ENCODE results near the gene PLXNB2.
"Not testable (repeated sequence)": the region's sequence is repeated elsewhere in the genome, so short reads cannot be mapped to it uniquely, and the experiment has no call there.

PLXNB2 gene

GRCh38 chr22:50280022-50280707, 27.3 kb downstream of the PLXNB2 start:
- no peak for DNase-seq

- no peak for DNase-seq
Measured at GRCh38 chr22:50278956-50279619, 28.4 kb downstream of the PLXNB2 start.

DNA sequence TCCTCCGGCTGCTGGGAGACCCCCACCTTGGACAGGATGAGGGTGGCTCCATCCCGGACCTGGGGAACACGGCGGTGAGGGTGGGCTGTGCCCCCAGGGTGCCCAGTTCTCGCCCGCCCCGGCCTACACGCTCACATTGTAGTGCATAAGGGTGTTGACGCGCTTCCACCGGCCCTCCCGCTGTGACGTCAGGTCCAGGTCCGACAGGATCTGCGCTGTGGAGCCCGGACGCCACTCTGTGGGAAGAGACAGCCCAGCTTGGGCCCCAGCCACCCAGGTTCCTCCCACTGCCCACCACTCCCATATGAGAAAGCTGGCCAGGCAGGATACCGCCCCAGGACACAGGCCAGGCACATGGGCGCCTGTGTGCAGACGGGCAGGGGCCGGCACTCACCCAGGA, 29.0 kb downstream of the PLXNB2 start:
- no peak for DNase-seq

DNA sequence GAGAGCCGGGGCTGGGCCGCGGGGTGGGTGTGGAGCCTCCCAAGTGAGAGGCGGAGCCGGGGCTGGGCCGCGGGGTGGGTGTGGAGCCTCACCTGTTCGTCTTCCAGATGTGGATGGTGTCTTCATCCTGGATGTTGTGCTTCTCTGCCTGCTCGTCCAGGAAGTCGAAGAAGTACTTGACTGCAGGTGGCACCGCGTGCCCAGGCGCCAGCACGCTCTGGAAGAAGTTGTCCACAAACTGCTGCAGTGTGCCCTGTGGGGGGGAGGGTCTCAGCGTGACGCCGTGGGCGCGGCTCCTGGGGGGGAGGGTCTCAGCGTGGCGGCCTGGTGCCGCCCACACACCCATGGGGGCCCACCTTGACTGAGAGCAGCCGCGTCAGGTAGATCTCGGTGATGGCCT, 29.7 kb downstream of the PLXNB2 start:
- no peak for DNase-seq

GRCh38 chr22:50276143-50276542, 31.3 kb downstream of the PLXNB2 start:
- DNase-seq = peak; percentile 74 to 93 (median 87)

- no peak for DNase-seq
Measured at GRCh38 chr22:50275181-50276055, 32.0 kb downstream of the PLXNB2 start.

DNA sequence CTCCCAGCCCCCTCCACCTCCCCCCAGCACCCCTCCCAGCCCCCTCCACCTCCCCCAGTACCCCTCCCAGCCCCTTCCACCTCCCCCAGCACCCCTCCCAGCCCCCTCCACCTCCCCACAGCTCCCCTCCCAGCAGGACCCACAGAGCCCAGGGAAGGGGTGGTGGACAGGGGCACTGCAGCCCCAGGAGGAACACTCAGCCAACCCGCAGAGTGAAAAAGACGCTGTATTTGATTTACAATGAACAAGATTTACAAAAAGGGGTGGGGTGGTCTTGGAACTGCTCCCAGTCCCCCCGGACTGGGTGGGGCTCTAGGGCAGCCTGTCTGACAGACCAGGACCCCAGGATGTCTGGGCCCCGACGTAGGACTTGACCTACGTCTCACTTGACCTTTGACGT, 32.7 kb downstream of the PLXNB2 start:
- no peak for DNase-seq

DNA sequence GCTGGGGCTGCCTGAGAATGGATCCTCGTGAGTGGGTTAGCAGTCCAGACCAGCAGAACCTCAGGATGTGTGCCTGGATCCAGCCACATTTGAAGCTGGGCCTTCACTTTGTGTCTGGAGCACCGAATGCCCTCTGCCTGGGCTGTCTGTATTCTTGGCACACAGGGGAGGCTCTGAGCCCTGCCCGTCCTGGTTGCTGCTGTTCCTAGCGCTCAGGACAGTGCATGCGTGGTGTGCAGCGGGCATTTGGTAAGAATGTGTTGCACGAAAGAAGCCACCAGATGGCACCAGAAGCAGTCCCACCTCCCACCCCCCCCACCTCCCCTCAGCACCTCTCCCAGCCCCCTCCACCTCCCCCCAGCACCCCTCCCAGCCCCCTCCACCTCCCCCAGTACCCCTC, 33.1 kb downstream of the PLXNB2 start:
- DNase-seq = peak; percentile 62 to 70 (median 66)

DNA sequence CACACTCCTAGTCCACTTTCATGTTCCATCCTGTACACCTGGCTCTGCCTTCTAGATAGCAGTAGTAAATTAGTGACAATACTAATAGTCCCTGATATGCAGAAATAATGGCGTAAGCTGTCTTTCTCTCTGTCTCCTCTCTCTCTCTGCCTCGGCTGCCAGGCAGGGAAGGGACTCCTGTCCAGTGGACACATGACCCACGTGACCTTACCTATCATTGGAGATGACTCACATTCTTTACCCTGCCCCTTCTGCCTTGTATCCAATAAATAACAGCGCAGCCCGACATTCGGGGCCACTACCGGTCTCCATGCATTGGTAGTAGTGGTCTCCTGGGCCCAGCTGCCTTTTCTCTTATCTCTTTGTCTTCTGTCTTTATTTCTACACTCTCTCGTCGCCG, 33.7 kb downstream of the PLXNB2 start:
- not testable (repeated sequence) for DNase-seq

DNA sequence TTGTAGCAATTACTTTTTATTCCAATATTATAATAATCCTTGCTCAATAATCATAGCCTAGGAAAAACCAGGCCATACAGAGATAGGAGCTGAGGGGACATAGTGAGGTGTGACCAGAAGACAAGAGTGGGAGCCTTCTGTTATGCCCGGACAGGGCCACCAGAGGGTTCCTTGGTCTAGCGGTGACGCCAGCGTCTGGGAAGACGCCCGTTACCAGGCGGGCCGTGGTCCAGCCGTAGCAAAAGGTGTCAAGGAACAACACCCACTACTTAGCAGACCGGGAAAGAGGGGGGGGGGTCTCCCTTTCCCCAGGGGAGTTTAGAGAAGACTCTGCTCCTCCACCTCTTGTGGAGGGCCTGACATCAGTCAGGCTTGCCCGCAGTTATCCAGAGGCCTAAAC, 34.1 kb downstream of the PLXNB2 start:
- not testable (repeated sequence) for DNase-seq

- DNase-seq = no peak
Measured at GRCh38 chr22:50272044-50272802, 35.2 kb downstream of the PLXNB2 start.

- DNase-seq = peak; percentile 52 to 89 (median 70)
Measured at GRCh38 chr22:50271519-50271970, 35.9 kb downstream of the PLXNB2 start.

GRCh38 chr22:50270666-50271394, 36.6 kb downstream of the PLXNB2 start:
- DNase-seq = peak; percentile 69 to 88 (median 76)

- DNase-seq = peak; percentile 73 to 91 (median 81)
Measured at GRCh38 chr22:50269970-50270665, 37.3 kb downstream of the PLXNB2 start, which contains the start of gene MAPK11. TSS of gene MAPK11 (minus strand) at chr22:50270380. CDS start at chr22:50270292, 88 bp downstream.

GRCh38 chr22:50269573-50269969, 37.9 kb downstream of the PLXNB2 start:
- no peak for DNase-seq

DNA sequence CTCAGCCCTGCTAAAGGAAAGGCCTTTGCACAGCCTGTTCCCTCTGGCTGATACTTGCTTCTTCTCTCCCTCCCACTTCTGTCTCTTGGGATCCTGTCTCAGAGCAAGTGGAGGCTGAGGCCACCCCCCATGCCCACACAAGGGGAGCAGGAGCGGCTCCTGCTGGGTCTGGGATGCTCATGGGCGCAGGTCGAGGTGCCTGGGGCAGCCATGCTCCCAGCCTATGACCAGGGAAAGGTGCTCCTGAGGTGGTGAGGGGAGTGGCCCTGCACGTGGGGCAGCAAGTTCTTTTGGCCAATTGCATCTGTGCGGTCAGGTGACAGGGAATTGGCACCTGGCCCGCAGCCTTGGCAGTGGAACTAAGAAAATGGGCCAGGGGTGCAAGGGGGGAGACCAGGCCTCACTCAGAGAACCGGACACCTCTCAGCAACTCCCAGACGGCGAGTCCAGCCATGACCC, 38.8 kb downstream of the PLXNB2 start:
- DNase-seq = no peak

DNA sequence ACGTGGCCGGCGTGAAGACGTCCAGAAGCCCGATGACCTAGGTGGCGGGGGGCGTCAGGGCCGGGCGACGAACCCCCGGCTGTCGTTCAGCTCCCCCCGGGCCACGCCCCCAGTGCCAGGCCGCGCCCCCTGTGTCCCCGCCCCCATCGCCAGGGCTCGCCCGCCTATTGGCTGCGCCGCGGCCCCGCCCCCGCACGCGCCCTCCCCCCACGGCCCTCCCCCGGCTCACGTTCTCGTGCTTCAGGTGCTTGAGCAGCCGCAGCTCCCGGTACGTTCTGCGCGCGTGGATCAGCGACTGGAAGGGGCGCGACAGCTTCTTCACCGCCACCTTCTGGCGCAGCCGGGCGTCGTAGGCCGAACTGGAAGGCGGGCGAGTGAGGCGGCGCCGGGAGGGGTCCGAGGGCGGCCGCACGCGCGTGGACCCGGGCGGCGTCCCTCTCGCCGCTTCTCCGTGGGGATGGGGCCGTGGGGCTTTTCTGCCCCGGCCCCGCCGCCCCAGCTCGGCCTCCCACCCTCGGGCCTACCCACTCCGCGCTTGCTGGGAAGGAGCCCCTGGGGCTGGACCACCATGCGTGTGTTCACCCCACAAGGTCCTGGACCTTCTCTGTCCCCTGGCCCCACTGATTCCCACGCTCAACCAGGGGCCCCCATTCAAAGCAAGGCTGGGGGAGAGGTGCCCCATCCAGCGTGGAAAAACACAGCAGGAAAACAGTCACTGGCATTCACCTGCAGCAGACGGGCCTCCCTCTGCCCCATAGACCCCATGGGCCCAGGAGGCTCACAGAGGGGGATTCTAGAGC, 39.7 kb downstream of the PLXNB2 start:
- peak; percentile 42 to 77 (median 47) for DNase-seq

DNA sequence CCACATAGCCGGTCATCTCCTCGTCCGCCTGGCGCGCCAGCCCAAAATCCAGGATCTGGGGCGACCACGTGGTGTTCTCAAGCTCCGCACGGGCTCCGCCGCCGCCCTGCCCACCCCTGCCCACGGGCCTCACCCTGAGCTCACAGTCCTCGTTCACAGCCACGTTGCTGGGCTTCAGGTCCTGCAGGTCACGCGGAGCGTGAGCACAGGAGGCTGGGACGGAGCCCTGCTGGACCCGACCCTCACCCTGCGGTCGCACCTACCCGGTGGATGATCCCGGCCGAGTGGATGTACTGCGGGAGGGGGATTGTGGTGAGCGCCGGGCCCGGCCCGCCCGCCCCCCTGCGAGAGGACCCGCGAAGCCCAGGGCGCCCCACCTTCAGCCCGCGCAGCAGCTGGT, 40.5 kb downstream of the PLXNB2 start:
- no peak for DNase-seq

DNA sequence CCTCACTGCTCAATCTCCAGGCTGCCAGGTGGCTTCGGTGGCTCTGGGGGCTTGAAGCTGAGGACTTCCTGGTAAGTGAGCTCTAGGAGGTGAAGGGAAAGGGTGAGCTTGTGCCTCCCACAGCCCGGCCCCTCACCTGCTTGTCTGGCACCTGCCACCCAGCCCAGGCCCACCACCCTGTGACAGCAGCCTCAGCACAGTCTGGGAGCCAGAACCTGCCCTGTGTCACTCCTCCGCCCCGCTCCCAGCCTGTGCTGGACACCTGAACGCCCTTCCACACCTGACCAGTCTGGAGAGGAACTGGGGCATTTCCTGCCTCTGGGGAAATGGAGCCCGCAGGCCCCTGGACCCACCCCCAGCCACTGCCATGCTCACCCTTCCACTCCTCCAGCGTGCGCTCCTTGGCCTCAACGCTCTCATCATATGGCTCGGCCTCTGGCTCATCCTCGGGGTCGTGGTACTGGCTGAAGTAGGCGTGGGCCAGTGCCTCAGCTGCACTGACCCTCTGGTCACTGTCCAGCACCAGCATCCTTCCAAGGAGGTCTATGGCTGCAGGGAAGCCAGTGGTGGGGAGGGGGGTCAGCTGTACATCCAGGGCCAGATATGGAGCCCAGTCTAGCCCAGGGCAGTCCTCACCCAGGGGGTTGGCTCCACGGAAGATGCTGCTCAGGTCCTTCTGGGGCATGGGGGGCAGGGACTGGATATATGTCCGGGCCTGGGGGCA, 42.3 kb downstream of the PLXNB2 start:
- DNase-seq = no peak

Data from suppressor macrophage treated with lipopolysaccharide for 1 hour (primary cell).